Testis (tissue), 2 donors: ENCODE results near the gene DAZAP1.

ENCODE experiments used
- CTCF ChIP-seq, 3 experiments: fragments of 450-650 bp in 2 of 3; fragments of 200-600 bp in 1 of 3; sonication (generic) in 1 of 3; IDR thresholded peaks; one replicate each; pipeline ENCODE4 v1.5.1; 2016 to 2019; ENCODE audit warnings: antibody characterized with exemption in 3 of 3, mild to moderate bottlenecking in 2 of 3, moderate library complexity in 1 of 3
- POLR2A ChIP-seq: fragments of 450-650 bp; IDR thresholded peaks from one replicate; pipeline ENCODE4 v1.6.1; 2017; ENCODE audit warnings: antibody characterized with exemption, mild to moderate bottlenecking, moderate library complexity

GRCh38 chr19:1431759-1432506 is 24.5 kb downstream of the DAZAP1 start:
- no peak for TF ChIP-seq CTCF (IDR thresholded peaks at IDR 0.05)
- no peak for TF ChIP-seq POLR2A
